Measurements from ENCODE around the gene KPNA1.

DNA sequence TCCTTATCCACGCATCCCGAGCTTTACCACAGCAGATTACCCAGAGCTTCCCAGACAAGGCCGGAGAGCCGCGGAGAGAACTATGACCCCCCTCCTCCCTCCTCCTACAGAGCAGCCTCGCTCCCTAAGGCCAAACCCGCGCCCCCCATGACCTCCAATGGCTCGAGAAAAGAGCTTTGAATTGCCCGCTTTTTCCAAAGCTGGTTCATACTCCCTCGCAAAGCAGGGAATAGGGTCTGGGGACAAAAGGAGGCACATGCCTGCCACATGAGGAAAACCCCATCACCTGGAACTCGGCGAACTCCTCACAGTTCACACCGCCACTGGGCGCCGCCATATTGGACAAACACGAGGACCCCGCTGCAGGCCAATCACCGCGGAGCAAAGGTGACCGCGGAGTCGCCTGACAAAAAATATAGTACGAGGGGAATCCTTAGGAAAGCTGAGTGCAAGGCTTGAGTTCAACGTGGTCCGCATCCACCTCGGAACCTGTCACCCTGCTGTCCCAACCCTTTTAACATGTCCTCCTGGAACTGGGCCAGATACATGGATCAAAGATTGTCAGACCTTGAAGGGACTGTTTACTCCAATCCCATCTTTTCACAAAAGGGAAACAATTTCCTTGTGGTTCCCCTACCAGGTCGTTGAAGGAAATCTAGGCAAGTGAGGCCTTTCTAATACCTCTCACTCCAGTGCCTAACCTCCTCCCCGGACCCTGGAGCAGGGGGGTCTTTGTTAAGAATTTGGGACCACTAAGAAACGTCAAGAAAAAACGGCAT, 131.7 kb downstream of the KPNA1 start, which contains the start of gene MIX23:
- TF ChIP-seq, protein P1, sequence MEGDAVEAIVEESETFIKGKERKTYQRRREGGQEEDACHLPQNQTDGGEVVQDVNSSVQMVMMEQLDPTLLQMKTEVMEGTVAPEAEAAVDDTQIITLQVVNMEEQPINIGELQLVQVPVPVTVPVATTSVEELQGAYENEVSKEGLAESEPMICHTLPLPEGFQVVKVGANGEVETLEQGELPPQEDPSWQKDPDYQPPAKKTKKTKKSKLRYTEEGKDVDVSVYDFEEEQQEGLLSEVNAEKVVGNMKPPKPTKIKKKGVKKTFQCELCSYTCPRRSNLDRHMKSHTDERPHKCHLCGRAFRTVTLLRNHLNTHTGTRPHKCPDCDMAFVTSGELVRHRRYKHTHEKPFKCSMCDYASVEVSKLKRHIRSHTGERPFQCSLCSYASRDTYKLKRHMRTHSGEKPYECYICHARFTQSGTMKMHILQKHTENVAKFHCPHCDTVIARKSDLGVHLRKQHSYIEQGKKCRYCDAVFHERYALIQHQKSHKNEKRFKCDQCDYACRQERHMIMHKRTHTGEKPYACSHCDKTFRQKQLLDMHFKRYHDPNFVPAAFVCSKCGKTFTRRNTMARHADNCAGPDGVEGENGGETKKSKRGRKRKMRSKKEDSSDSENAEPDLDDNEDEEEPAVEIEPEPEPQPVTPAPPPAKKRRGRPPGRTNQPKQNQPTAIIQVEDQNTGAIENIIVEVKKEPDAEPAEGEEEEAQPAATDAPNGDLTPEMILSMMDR (IDR thresholded peaks at IDR 0.05) = no peak
- TF ChIP-seq POLR2AphosphoS5 (IDR thresholded peaks at IDR 0.05) (peak; percentile 46 to 84 (median 74)), POLR2A (IDR thresholded peaks at IDR 0.05) (peak; percentile 24 to 34), EP300 (IDR thresholded peaks at IDR 0.05) (no peak)
